HepG2 (cell line): Measurements from ENCODE around the gene ACOXL. TPM values are rescaled to one million over a fixed set of nuclear protein-coding genes. Genes with fewer than 3 reads are reported as not detected.

Experiments used
- ETV5 ChIP-seq: IDR thresholded peaks from 2 replicates; pipeline ENCODE4 v1.6.1; 2018; ENCODE audit warnings: missing biosample characterization, missing genetic modification reagents, inconsistent platforms, borderline replicate concordance
- IRX3 ChIP-seq: sonication (generic); formaldehyde crosslinking; IDR thresholded peaks from 2 replicates; pipeline ENCODE4 v1.8.1; 2023; ENCODE audit warnings: mild to moderate bottlenecking, low read depth, missing genetic modification reagents, borderline replicate concordance
- KIAA2018 ChIP-seq: sonication (generic); formaldehyde crosslinking; IDR thresholded peaks from 2 replicates; pipeline ENCODE4 v1.5.0; 2020; ENCODE audit warnings: mild to moderate bottlenecking, missing genetic modification reagents, borderline replicate concordance
- TERF1 ChIP-seq: sonication (generic); formaldehyde crosslinking; IDR thresholded peaks from 2 replicates; pipeline ENCODE4 v1.8.0; 2022; ENCODE audit warnings: mild to moderate bottlenecking, missing genetic modification reagents, moderate library complexity
- ZBTB33 ChIP-seq: sonication (generic); formaldehyde crosslinking; IDR thresholded peaks from 2 replicates; pipeline ENCODE4 v1.4.0; 2020; ENCODE audit warnings: missing genetic modification reagents
- ZFAT ChIP-seq: sonication (generic); formaldehyde crosslinking; conservative IDR thresholded peaks from 2 replicates; pipeline ENCODE4 v1.8.1; 2023; ENCODE audit warnings: missing genetic modification reagents, inconsistent platforms
- ZNF124 ChIP-seq: sonication (generic); formaldehyde crosslinking; IDR thresholded peaks from 2 replicates; pipeline ENCODE4 v1.4.0; 2020; ENCODE audit warnings: missing genetic modification reagents
- ZNF235 ChIP-seq: sonication (generic); formaldehyde crosslinking; IDR thresholded peaks from 2 replicates; pipeline ENCODE4 v1.8.1; 2023; ENCODE audit warnings: mild to moderate bottlenecking, missing genetic modification reagents, borderline replicate concordance
- polyA plus RNA-seq, 8 experiments: library from polyadenylated mRNA; depleted of rRNA in 3 of 8; stranded (reverse) in 7 of 8; unstranded in 1 of 8; fragments of >200 nt; fragmentation: Illumina TruSeq in 4 of 8; extraction: Trizol in 4 of 8; gene quantifications; 2 replicates each; pipeline versions ENCODE4 v1.2.1 to v1.2.3, GENCODE V29; 2011 to 2016; ENCODE audit warnings: low read depth in 4 of 8, missing spikeins in 1 of 8, mixed read lengths in 1 of 8; ENCODE audit not compliant: insufficient read depth in 1 of 8
- total RNA-seq, 5 experiments: library from RNA; depleted of rRNA; stranded (reverse); fragments of >200 nt; fragmentation: Illumina TruSeq; extraction: Trizol; gene quantifications; 2 replicates each; pipeline ENCODE4 v1.2.3, GENCODE V29; 2016; ENCODE audit warnings: low read depth in 1 of 5
- TF ChIP-seq, protein P1 (sequence below): sonication (generic); formaldehyde crosslinking; IDR thresholded peaks from 2 replicates; pipeline ENCODE4 v1.4.0; 2020; ENCODE audit warnings: missing genetic modification reagents

Gene ACOXL
- total and polyA plus RNA-seq, 2 of the 13 experiments (the other 11 are each of a cell fraction or from before 2014, with no cell fraction given) = not detected

- TF ChIP-seq ZFAT (CRISPR knock-in tag) (no peak), ZNF124 (CRISPR knock-in tag) (peak; percentile 34; the same call in 1 of the 2 replicates), ZBTB33 (CRISPR knock-in tag) (0 out of 2 replicates have a peak, but pooled peaks have one; percentile 16), ZNF235 (CRISPR knock-in tag) (no peak; the same call in 1 of the 2 replicates), KIAA2018 (CRISPR knock-in tag) (no peak), TERF1 (CRISPR knock-in tag) (no peak; the same call in 1 of the 2 replicates), IRX3 (CRISPR knock-in tag) (0 out of 2 replicates have a peak, but pooled peaks have one; percentile 0), ETV5 (CRISPR knock-in tag) (peak; percentile 7; the same call in 1 of the 2 replicates)
- TF ChIP-seq, protein P1, sequence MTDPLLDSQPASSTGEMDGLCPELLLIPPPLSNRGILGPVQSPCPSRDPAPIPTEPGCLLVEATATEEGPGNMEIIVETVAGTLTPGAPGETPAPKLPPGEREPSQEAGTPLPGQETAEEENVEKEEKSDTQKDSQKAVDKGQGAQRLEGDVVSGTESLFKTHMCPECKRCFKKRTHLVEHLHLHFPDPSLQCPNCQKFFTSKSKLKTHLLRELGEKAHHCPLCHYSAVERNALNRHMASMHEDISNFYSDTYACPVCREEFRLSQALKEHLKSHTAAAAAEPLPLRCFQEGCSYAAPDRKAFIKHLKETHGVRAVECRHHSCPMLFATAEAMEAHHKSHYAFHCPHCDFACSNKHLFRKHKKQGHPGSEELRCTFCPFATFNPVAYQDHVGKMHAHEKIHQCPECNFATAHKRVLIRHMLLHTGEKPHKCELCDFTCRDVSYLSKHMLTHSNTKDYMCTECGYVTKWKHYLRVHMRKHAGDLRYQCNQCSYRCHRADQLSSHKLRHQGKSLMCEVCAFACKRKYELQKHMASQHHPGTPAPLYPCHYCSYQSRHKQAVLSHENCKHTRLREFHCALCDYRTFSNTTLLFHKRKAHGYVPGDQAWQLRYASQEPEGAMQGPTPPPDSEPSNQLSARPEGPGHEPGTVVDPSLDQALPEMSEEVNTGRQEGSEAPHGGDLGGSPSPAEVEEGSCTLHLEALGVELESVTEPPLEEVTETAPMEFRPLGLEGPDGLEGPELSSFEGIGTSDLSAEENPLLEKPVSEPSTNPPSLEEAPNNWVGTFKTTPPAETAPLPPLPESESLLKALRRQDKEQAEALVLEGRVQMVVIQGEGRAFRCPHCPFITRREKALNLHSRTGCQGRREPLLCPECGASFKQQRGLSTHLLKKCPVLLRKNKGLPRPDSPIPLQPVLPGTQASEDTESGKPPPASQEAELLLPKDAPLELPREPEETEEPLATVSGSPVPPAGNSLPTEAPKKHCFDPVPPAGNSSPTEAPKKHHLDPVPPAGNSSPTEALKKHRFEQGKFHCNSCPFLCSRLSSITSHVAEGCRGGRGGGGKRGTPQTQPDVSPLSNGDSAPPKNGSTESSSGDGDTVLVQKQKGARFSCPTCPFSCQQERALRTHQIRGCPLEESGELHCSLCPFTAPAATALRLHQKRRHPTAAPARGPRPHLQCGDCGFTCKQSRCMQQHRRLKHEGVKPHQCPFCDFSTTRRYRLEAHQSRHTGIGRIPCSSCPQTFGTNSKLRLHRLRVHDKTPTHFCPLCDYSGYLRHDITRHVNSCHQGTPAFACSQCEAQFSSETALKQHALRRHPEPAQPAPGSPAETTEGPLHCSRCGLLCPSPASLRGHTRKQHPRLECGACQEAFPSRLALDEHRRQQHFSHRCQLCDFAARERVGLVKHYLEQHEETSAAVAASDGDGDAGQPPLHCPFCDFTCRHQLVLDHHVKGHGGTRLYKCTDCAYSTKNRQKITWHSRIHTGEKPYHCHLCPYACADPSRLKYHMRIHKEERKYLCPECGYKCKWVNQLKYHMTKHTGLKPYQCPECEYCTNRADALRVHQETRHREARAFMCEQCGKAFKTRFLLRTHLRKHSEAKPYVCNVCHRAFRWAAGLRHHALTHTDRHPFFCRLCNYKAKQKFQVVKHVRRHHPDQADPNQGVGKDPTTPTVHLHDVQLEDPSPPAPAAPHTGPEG (CRISPR knock-in tag) = no peak
Observed at GRCh38 chr2:111122631-111123421, 390.5 kb downstream of the ACOXL start (continued).
